HFFc6 (cell line): ENCODE results near the gene ADAM11. TPM values are rescaled to one million over a fixed set of nuclear protein-coding genes. Genes with fewer than 3 reads are reported as not detected.

Experiments used
- DNase-seq: peaks from one replicate; pipeline ENCODE4 v3.0.0-alpha.2; 2018
- H3K27ac Mint-ChIP-seq: 2 replicates; pipeline ENCODE4 v1.8.0; 2020; ENCODE audit warnings: mild to moderate bottlenecking, mixed read lengths
- H3K27me3 Mint-ChIP-seq: 2 replicates; pipeline ENCODE4 v1.8.0; 2021; ENCODE audit warnings: mild to moderate bottlenecking, moderate library complexity, mixed read lengths; ENCODE audit not compliant: insufficient read depth
- H3K36me3 Mint-ChIP-seq: 2 replicates; pipeline ENCODE4 v1.8.0; 2021; ENCODE audit warnings: low read depth, mixed read lengths
- H3K4me1 Mint-ChIP-seq: 2 replicates; pipeline ENCODE4 v1.8.0; 2020; ENCODE audit warnings: low read depth, mixed read lengths
- H3K4me3 Mint-ChIP-seq: 2 replicates; pipeline ENCODE4 v1.8.0; 2020; ENCODE audit warnings: mild to moderate bottlenecking, moderate library complexity, mixed read lengths
- H3K9me3 Mint-ChIP-seq: 2 replicates; pipeline ENCODE4 v1.8.0; 2020; ENCODE audit warnings: mild to moderate bottlenecking, mixed read lengths
- total RNA-seq, 6 experiments: library from RNA; stranded (reverse); fragmentation: NEBNext Ultra II Directional; extraction: Animal tissue kit (Norgen Biotek cat#: 25700); gene quantifications; 2 replicates in 1 of 6; 3 replicates in 5 of 6; pipeline ENCODE4 v1.2.3, GENCODE V29; 2021
- TF ChIP-seq, protein P1 (sequence below): fragments of 200-600 bp; sonication (generic); IDR thresholded peaks from 2 replicates; pipeline ENCODE4 v1.5.0; 2021; ENCODE audit warnings: antibody characterized with exemption, mild to moderate bottlenecking

Gene ADAM11
- total RNA-seq, 6 experiments from 2014 or later, result 0.14 to 0.27 (median 0.16) TPM

DNA sequence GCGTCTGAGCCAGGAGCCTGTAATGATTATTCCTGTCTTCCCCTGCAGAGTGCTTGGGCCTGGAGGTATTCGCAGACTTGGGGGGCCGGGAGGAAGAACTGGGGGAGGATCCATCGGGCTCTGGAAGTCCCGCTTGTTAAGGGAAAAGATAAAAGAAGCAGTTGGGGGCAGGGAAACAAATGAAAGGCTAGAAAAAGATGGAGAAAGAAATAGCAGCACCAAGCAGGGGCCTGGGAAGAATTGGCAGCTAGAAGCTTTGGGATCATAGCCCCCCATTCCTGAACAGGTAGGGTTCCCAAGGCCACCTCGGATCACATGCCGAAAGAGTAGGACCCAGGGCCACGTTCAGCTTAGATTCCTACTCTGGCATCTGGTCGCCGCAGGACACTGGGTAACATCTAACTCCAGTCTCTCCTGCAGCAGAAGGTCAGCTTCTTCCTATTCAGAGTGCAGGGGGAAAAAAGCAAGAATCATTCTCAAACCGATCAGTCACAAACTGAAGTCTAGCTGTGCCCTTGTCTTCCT lies 23.6 kb downstream of the ADAM11 start:
- Mint-ChIP-seq H3K27me3 (peaks cover 4% of the 10 kb centered on the region), H3K4me3 (no peak overlapping the region), H3K4me1 (no peaks in the 10 kb centered on the region), H3K9me3 (no peaks in the 10 kb centered on the region), H3K27ac (no peak overlapping the region), H3K36me3 (no peaks in the 10 kb centered on the region)
- TF ChIP-seq, protein P1, sequence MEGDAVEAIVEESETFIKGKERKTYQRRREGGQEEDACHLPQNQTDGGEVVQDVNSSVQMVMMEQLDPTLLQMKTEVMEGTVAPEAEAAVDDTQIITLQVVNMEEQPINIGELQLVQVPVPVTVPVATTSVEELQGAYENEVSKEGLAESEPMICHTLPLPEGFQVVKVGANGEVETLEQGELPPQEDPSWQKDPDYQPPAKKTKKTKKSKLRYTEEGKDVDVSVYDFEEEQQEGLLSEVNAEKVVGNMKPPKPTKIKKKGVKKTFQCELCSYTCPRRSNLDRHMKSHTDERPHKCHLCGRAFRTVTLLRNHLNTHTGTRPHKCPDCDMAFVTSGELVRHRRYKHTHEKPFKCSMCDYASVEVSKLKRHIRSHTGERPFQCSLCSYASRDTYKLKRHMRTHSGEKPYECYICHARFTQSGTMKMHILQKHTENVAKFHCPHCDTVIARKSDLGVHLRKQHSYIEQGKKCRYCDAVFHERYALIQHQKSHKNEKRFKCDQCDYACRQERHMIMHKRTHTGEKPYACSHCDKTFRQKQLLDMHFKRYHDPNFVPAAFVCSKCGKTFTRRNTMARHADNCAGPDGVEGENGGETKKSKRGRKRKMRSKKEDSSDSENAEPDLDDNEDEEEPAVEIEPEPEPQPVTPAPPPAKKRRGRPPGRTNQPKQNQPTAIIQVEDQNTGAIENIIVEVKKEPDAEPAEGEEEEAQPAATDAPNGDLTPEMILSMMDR, result no peak
- no peak for DNase-seq

DNA sequence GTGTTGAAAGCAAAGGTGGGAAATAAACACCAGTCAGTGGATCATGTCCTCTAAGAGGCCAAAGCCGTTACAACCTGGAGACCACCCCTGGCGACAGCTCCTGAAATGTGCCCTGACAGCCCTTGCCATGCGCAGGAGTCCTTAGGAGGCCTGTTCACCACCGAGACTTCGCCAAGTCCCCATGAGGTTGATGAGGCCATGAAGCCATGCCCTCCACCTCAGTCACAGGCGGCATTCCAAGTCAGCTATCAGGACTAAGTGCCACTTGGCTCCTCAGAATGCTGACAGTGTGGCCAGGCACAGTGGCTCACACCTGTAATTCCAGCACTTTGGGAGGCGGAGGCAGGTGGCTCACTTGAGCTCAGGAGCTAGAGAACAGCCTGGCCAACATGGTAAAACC lies 27.1 kb downstream of the ADAM11 start:
- H3K4me3 Mint-ChIP-seq, result no peak overlapping the region
- DNase-seq, result no peak
- TF ChIP-seq, protein P1, result no peak
- no peaks in the 10 kb centered on the region for H3K36me3 Mint-ChIP-seq
- peaks cover 5% of the 10 kb centered on the region for H3K27me3 Mint-ChIP-seq
- no peaks in the 10 kb centered on the region for H3K9me3 Mint-ChIP-seq
- no peaks in the 10 kb centered on the region for H3K4me1 Mint-ChIP-seq
- no peak overlapping the region for H3K27ac Mint-ChIP-seq

DNA sequence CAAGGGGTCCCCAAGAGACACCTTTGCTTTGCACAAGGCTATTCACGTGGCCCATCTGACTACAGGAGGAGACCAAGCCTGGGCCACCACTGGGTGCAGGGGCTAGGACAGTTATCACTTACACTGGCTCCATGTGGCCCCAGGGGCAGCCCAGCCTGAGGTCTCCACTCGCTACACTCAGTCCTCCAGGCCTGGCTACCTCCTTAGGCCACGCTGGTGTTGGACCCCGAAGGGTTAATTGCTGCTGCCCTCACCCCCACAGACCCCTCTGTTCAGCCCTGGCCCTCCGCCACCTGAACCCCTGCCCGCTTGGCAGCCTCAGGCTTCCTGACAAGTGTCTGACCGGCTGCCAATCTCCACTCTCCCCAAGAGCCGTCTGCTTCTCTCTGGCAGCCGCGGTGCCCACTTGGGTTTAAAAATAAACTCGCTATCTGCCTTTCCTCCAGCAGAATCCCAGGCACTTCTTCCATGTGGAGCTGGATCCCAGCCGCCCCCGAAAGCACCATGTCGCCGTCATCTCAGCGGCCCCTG lies 27.8 kb downstream of the ADAM11 start:
- H3K4me3 Mint-ChIP-seq, result no peak overlapping the region
- H3K27ac Mint-ChIP-seq, result no peak overlapping the region
- TF ChIP-seq, protein P1, result no peak
- no peaks in the 10 kb centered on the region for H3K36me3 Mint-ChIP-seq
- no peak for DNase-seq
- H3K9me3 Mint-ChIP-seq, result no peaks in the 10 kb centered on the region
- peaks cover 5% of the 10 kb centered on the region for H3K27me3 Mint-ChIP-seq
- no peaks in the 10 kb centered on the region for H3K4me1 Mint-ChIP-seq

DNA sequence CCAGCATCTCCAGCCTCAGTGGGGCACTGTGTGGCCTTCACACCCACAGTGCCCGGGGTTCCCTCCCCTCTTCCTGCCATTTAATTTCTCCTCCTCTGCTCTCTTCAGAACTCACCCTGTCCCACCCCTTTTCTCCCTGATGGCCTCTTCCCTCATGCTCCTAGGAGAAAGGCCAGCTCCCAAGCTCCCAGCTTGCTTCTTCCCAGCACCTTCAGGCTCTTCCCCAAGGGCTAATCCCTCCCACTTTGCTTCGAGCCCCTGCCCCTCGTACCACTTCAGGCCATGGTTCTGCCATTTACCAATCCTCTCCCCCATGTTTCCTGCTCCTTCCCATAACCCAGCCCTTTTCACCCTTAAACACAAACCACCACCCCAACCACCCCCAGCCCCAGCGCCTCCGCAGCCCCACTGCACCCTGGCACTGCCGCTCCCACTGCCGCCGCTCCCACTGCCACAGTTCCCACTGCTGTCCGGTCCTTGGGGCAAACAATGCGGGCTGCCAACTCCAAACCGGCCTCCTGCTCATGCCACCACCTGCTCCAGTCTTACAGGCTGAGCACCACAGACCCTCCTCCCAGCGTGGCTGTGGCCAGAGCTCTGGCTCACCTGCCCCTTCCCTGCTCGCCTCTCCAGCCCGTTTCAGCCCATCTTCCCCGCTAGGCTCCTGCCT lies 28.6 kb downstream of the ADAM11 start:
- TF ChIP-seq, protein P1, result no peak
- Mint-ChIP-seq H3K9me3 (no peaks in the 10 kb centered on the region), H3K27ac (no peak overlapping the region), H3K4me1 (peaks cover 6% of the 10 kb centered on the region), H3K4me3 (no peak overlapping the region), H3K36me3 (no peaks in the 10 kb centered on the region), H3K27me3 (peaks cover 5% of the 10 kb centered on the region)
- no peak for DNase-seq

DNA sequence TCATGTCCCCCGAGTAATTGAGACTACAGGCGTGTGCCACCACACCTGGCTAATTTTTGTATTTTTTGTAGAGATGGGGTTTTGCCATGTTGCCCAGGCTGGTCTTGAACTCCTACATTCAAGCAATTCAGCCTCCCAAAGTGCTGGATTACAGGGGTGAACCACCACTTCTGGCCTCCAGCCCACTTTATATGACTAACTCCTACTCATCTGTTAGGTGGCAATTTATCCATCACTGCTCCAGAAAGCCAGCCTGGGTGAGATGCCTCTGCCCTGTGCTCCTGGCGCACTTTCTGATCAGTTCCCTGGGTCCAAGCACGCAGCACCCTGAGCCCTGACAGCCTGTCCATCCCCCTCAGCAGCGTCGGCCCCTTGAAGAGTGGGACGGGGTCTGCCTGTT lies 29.4 kb downstream of the ADAM11 start:
- Mint-ChIP-seq H3K36me3 (no peaks in the 10 kb centered on the region), H3K27me3 (peaks cover 5% of the 10 kb centered on the region), H3K4me1 (peaks cover 13% of the 10 kb centered on the region), H3K4me3 (no peak overlapping the region), H3K9me3 (no peaks in the 10 kb centered on the region), H3K27ac (no peak overlapping the region)
- no peak for DNase-seq
- TF ChIP-seq, protein P1, result no peak
